ENCODE results near the gene MAP6. TPM values are rescaled to one million over a fixed set of nuclear protein-coding genes. Genes with fewer than 3 reads are reported as not detected.
A peak's percentile ranks its signal among the peaks of the same experiment; 100 is the strongest.

Gene MAP6
- total and polyA plus RNA-seq, 9 of the 15 experiments (the other 6 are each of a cell fraction or from before 2014, with no cell fraction given) = not detected

GRCh38 chr11:75589933-75590332 lies 78.9 kb downstream of the MAP6 start (continued):
- TF ChIP-seq ZNF639 (CRISPR knock-in tag; conservative IDR thresholded peaks at IDR 0.05 in 1 of 2, IDR thresholded peaks at IDR 0.05 in 1 of 2) (peak in 1 of 2 experiments; percentile 83; a peak in 2 of 4 replicates), CHD2 (IDR thresholded peaks at IDR 0.05; ENCODE audit: low read depth, low read length) (no peak), KDM5B (IDR thresholded peaks at IDR 0.05; ENCODE audit: insufficient replicate concordance, low read depth, low read length) (no peak), TRIM25 (IDR thresholded peaks at IDR 0.05; ENCODE audit: borderline replicate concordance) (no peak), NCOA6 (IDR thresholded peaks at IDR 0.05) (peak; percentile 39; the same call in 1 of the 2 replicates), TEAD1 (CRISPR knock-in tag; IDR thresholded peaks at IDR 0.05) (peak in 1 of 2 experiments; percentile 44; a peak in 1 of 4 replicates), ZNF41 (CRISPR knock-in tag; conservative IDR thresholded peaks at IDR 0.05) (no peak), U2AF2 (optimal IDR thresholded peaks at IDR 0.05; ENCODE audit: low read depth, low read length) (no peak), SETDB1 (IDR thresholded peaks at IDR 0.05; ENCODE audit: low read length) (no peak), HBP1 (CRISPR knock-in tag; IDR thresholded peaks at IDR 0.05) (no peak), ZNF644 (tag; IDR thresholded peaks at IDR 0.05; ENCODE audit: low read depth) (no peak), ZNF551 (CRISPR knock-in tag; IDR thresholded peaks at IDR 0.05) (no peak), NR0B1 (IDR thresholded peaks at IDR 0.05; ENCODE audit: partially characterized antibody) (no peak), E2F6 (IDR thresholded peaks at IDR 0.05; ENCODE audit: borderline replicate concordance in 1 of 2, extremely low read depth in 1 of 2, insufficient read depth in 1 of 2, insufficient read length in 1 of 2, low read depth in 1 of 2, low read length in 1 of 2, poor library complexity in 1 of 2, severe bottlenecking in 1 of 2) (no peak), HSF4 (CRISPR knock-in tag; IDR thresholded peaks at IDR 0.05; ENCODE audit: borderline replicate concordance) (no peak), CBFB (CRISPR knock-in tag; IDR thresholded peaks at IDR 0.05) (no peak), DACH1 (IDR thresholded peaks at IDR 0.05; ENCODE audit: partially characterized antibody) (no peak)

Data from K562 (cell line).